ENCODE data around the gene RAB31.

Gene RAB31

GRCh38 chr18:9823805-9824473, 115.8 kb downstream of the RAB31 start:
- DNase-seq: no peak
- Histone ChIP-seq H3K4me2 (ENCODE audit: low read length, poor library complexity, severe bottlenecking) (no peak overlapping the region), H3K27ac (ENCODE audit: low read length, poor library complexity, severe bottlenecking) (no peak overlapping the region), H3K18ac (ENCODE audit: low read depth in 1 of 2, low read length in 2 of 2) (no peak overlapping the region), H4K8ac (ENCODE audit: low read length) (no peak overlapping the region), H3K79me1 (replicated peaks; ENCODE audit: low read length, poor library complexity, severe bottlenecking) (peaks cover 2% of the 10 kb centered on the region), H2BK15ac (ENCODE audit: low read depth, poor library complexity, severe bottlenecking) (no peak overlapping the region), H3K36me3 (ENCODE audit: control insufficient read depth in 1 of 2, insufficient read depth in 2 of 2, low read depth in 1 of 2, low read length in 2 of 2) (no peaks in the 10 kb centered on the region), H3K9me3 (ENCODE audit: control insufficient read depth, low read length) (no peaks in the 10 kb centered on the region), H3K4me1 (ENCODE audit: control insufficient read depth, insufficient read depth, low read depth, low read length) (peaks cover 15% of the 10 kb centered on the region), H3K27me3 (ENCODE audit: control insufficient read depth in 1 of 2, insufficient read depth in 1 of 2, low read length in 2 of 2) (no peaks in the 10 kb centered on the region), H2BK5ac (ENCODE audit: low read depth, low read length, poor library complexity, severe bottlenecking) (no peak overlapping the region), H2AK5ac (ENCODE audit: low read length, severe bottlenecking) (no peak overlapping the region), H3K14ac (ENCODE audit: low read length in 2 of 2) (peak overlapping the region in 1 of 2 experiments; percentile 92), H3K23ac (ENCODE audit: low read length in 2 of 2) (no peak overlapping the region), H3K4me3 (ENCODE audit: insufficient read depth in 1 of 2, low read depth in 1 of 2, low read length in 2 of 2) (peak overlapping the region in 1 of 2 experiments; percentile 18), H3K4ac (ENCODE audit: low read depth in 1 of 2, low read length in 2 of 2) (peak overlapping the region in 1 of 2 experiments; percentile 11), H4K91ac (ENCODE audit: low read length) (no peak overlapping the region), H2BK12ac (ENCODE audit: low read length in 2 of 2) (peak overlapping the region; percentile 11 to 67), H2AFZ (ENCODE audit: low read depth, low read length) (no peak overlapping the region), H2BK120ac (ENCODE audit: low read depth, low read length) (no peak overlapping the region), H3K9ac (ENCODE audit: low read length) (no peak overlapping the region)
- whole genome bisulfite sequencing: 97% methylated on average over 4 of the region's 4 CpGs

GRCh38 chr18:9824474-9824832, 116.4 kb downstream of the RAB31 start:
- no peak overlapping the region for H4K8ac ChIP-seq (ENCODE audit: low read length)
- H3K18ac ChIP-seq (ENCODE audit: low read depth in 1 of 2, low read length in 2 of 2): no peak overlapping the region
- H3K23ac ChIP-seq (ENCODE audit: low read length in 2 of 2): no peak overlapping the region
- H2BK5ac ChIP-seq (ENCODE audit: low read depth, low read length, poor library complexity, severe bottlenecking): no peak overlapping the region
- H3K27me3 ChIP-seq (ENCODE audit: control insufficient read depth in 1 of 2, insufficient read depth in 1 of 2, low read length in 2 of 2): no peaks in the 10 kb centered on the region
- H4K91ac ChIP-seq (ENCODE audit: low read length): no peak overlapping the region
- no peak overlapping the region for H2AFZ ChIP-seq (ENCODE audit: low read depth, low read length)
- no peaks in the 10 kb centered on the region for H3K9me3 ChIP-seq (ENCODE audit: control insufficient read depth, low read length)
- H2BK12ac ChIP-seq (ENCODE audit: low read length in 2 of 2): peak overlapping the region; percentile 11 to 67
- peaks cover 15% of the 10 kb centered on the region for H3K4me1 ChIP-seq (ENCODE audit: control insufficient read depth, insufficient read depth, low read depth, low read length)
- H2BK120ac ChIP-seq (ENCODE audit: low read depth, low read length): no peak overlapping the region
- H3K4me2 ChIP-seq (ENCODE audit: low read length, poor library complexity, severe bottlenecking): no peak overlapping the region
- H3K79me1 ChIP-seq (replicated peaks; ENCODE audit: low read length, poor library complexity, severe bottlenecking): peaks cover 2% of the 10 kb centered on the region
- H3K4ac ChIP-seq (ENCODE audit: low read depth in 1 of 2, low read length in 2 of 2): no peak overlapping the region
- H3K27ac ChIP-seq (ENCODE audit: low read length, poor library complexity, severe bottlenecking): no peak overlapping the region
- H3K9ac ChIP-seq (ENCODE audit: low read length): no peak overlapping the region
- peak; percentile 37 for DNase-seq
- peak overlapping the region in 1 of 2 experiments; percentile 18 for H3K4me3 ChIP-seq (ENCODE audit: insufficient read depth in 1 of 2, low read depth in 1 of 2, low read length in 2 of 2)
- 93% methylated on average over 1 of the region's 3 CpGs for WGBS
- no peak overlapping the region for H2BK15ac ChIP-seq (ENCODE audit: low read depth, poor library complexity, severe bottlenecking)
- H2AK5ac ChIP-seq (ENCODE audit: low read length, severe bottlenecking): no peak overlapping the region
- peak overlapping the region in 1 of 2 experiments; percentile 92 for H3K14ac ChIP-seq (ENCODE audit: low read length in 2 of 2)
- H3K36me3 ChIP-seq (ENCODE audit: control insufficient read depth in 1 of 2, insufficient read depth in 2 of 2, low read depth in 1 of 2, low read length in 2 of 2): no peaks in the 10 kb centered on the region

GRCh38 chr18:9824952-9825371, 116.9 kb downstream of the RAB31 start:
- no peak for DNase-seq
- Histone ChIP-seq H3K4ac (ENCODE audit: low read depth in 1 of 2, low read length in 2 of 2) (peak overlapping the region in 1 of 2 experiments; percentile 19), H3K79me1 (replicated peaks; ENCODE audit: low read length, poor library complexity, severe bottlenecking) (peaks cover 2% of the 10 kb centered on the region), H3K23ac (ENCODE audit: low read length in 2 of 2) (no peak overlapping the region), H2BK12ac (ENCODE audit: low read length in 2 of 2) (peak overlapping the region; percentile 7 to 85), H2BK5ac (ENCODE audit: low read depth, low read length, poor library complexity, severe bottlenecking) (no peak overlapping the region), H3K4me2 (ENCODE audit: low read length, poor library complexity, severe bottlenecking) (no peak overlapping the region), H3K18ac (ENCODE audit: low read depth in 1 of 2, low read length in 2 of 2) (peak overlapping the region; percentile 14 to 90), H2AK5ac (ENCODE audit: low read length, severe bottlenecking) (peak overlapping the region; percentile 43), H4K91ac (ENCODE audit: low read length) (peak overlapping the region; percentile 22), H4K8ac (ENCODE audit: low read length) (no peak overlapping the region), H3K9me3 (ENCODE audit: control insufficient read depth, low read length) (no peaks in the 10 kb centered on the region), H3K4me1 (ENCODE audit: control insufficient read depth, insufficient read depth, low read depth, low read length) (peaks cover 15% of the 10 kb centered on the region), H3K14ac (ENCODE audit: low read length in 2 of 2) (peak overlapping the region in 1 of 2 experiments; percentile 53), H3K27ac (ENCODE audit: low read length, poor library complexity, severe bottlenecking) (peak overlapping the region; percentile 60), H3K27me3 (ENCODE audit: control insufficient read depth in 1 of 2, insufficient read depth in 1 of 2, low read length in 2 of 2) (no peaks in the 10 kb centered on the region), H3K4me3 (ENCODE audit: insufficient read depth in 1 of 2, low read depth in 1 of 2, low read length in 2 of 2) (peak overlapping the region in 1 of 2 experiments; percentile 36), H2AFZ (ENCODE audit: low read depth, low read length) (no peak overlapping the region), H2BK120ac (ENCODE audit: low read depth, low read length) (peak overlapping the region; percentile 27), H3K36me3 (ENCODE audit: control insufficient read depth in 1 of 2, insufficient read depth in 2 of 2, low read depth in 1 of 2, low read length in 2 of 2) (no peaks in the 10 kb centered on the region), H2BK15ac (ENCODE audit: low read depth, poor library complexity, severe bottlenecking) (peak overlapping the region; percentile 60), H3K9ac (ENCODE audit: low read length) (peak overlapping the region; percentile 34)
- WGBS: over 99% methylated on average over 3 of the region's 3 CpGs

GRCh38 chr18:9825571-9826073, 117.5 kb downstream of the RAB31 start:
- H3K9ac ChIP-seq (ENCODE audit: low read length): peak overlapping the region; percentile 34
- no peak overlapping the region for H3K4me2 ChIP-seq (ENCODE audit: low read length, poor library complexity, severe bottlenecking)

More at GRCh38 chr18:9825571-9826073, 117.5 kb downstream of the RAB31 start:
- no peaks in the 10 kb centered on the region for H3K36me3 ChIP-seq (ENCODE audit: control insufficient read depth in 1 of 2, insufficient read depth in 2 of 2, low read depth in 1 of 2, low read length in 2 of 2)
- H3K9me3 ChIP-seq (ENCODE audit: control insufficient read depth, low read length): no peaks in the 10 kb centered on the region
- no peak overlapping the region for H3K23ac ChIP-seq (ENCODE audit: low read length in 2 of 2)
- H2BK120ac ChIP-seq (ENCODE audit: low read depth, low read length): no peak overlapping the region
- H3K4me1 ChIP-seq (ENCODE audit: control insufficient read depth, insufficient read depth, low read depth, low read length): peaks cover 15% of the 10 kb centered on the region
- H3K4ac ChIP-seq (ENCODE audit: low read depth in 1 of 2, low read length in 2 of 2): peak overlapping the region; percentile 15 to 47
- peak overlapping the region in 1 of 2 experiments; percentile 92 for H3K18ac ChIP-seq (ENCODE audit: low read depth in 1 of 2, low read length in 2 of 2)
- no peak overlapping the region for H4K91ac ChIP-seq (ENCODE audit: low read length)
- H2BK5ac ChIP-seq (ENCODE audit: low read depth, low read length, poor library complexity, severe bottlenecking): no peak overlapping the region
- H3K27me3 ChIP-seq (ENCODE audit: control insufficient read depth in 1 of 2, insufficient read depth in 1 of 2, low read length in 2 of 2): no peaks in the 10 kb centered on the region
- DNase-seq: peak; percentile 89
- no peak overlapping the region for H2AFZ ChIP-seq (ENCODE audit: low read depth, low read length)
- H2BK15ac ChIP-seq (ENCODE audit: low read depth, poor library complexity, severe bottlenecking): no peak overlapping the region
- H3K79me1 ChIP-seq (replicated peaks; ENCODE audit: low read length, poor library complexity, severe bottlenecking): peaks cover 4% of the 10 kb centered on the region
- peak overlapping the region; percentile 60 for H3K27ac ChIP-seq (ENCODE audit: low read length, poor library complexity, severe bottlenecking)
- no peak overlapping the region for H3K14ac ChIP-seq (ENCODE audit: low read length in 2 of 2)
- 57% methylated on average over 5 of the region's 6 CpGs for WGBS
- H3K4me3 ChIP-seq (ENCODE audit: insufficient read depth in 1 of 2, low read depth in 1 of 2, low read length in 2 of 2): peak overlapping the region in 1 of 2 experiments; percentile 36
- no peak overlapping the region for H2AK5ac ChIP-seq (ENCODE audit: low read length, severe bottlenecking)
- peak overlapping the region; percentile 67 for H4K8ac ChIP-seq (ENCODE audit: low read length)
- H2BK12ac ChIP-seq (ENCODE audit: low read length in 2 of 2): peak overlapping the region; percentile 14 to 55

Measured in mesenchymal stem cell (in vitro differentiated cells and primary cell).